ENCODE data around the gene SLC4A5.
"Not testable (repeated sequence)": the region's sequence is repeated elsewhere in the genome, so short reads cannot be mapped to it uniquely, and the experiment has no call there.

The SLC4A5 gene

DNA sequence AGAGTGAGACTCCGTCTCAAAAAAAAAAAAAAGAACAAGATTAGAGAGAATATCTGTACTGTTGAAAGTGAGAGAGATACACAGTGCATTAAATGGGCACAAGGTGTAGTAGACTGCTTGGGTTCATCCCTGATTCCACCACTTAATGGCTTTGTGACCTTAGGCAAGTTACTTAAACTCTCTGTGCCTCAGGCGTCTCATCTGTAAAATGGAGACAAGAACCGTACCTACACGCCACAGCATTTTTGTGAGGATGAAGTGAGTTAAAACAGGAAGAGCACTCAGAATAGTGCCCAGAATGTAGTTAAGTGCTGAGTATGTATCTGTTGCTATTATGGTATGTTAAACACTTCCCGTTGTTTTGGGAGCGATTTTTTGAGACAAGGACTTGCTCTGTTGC lies 80.5 kb downstream of the SLC4A5 start:
- DNase-seq, result no peak

DNA sequence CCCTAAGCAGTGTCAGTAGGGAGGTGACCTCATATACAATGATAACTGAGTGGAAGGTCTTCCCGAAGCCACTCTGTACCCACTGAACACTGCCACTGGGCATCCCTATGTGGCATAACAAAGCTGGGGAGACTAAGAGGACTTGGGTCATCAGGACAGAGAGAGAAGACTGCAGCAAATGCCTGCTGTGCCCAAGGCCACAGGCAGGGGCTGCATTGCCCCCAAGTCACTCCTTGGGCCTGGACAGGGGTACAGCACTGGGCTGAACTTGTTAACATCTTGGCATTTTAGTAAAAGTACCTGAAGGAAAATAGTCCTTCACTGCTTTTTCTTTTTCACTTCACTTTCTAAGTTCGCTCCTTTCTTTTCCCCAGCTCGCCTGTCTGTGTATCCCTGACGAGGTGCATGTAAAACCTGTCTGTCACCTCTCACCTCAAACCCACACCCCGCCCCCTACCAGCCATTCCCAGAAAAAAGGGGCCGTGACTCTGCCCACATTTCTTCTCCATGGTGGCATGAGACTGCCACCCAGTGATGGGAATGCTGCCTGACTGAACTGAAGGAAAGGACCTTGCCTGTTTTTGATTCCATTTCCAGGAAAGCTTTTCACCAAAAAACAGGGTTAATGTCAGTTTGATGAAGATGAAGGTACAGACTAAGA lies 81.9 kb downstream of the SLC4A5 start:
- no peak for DNase-seq

DNA sequence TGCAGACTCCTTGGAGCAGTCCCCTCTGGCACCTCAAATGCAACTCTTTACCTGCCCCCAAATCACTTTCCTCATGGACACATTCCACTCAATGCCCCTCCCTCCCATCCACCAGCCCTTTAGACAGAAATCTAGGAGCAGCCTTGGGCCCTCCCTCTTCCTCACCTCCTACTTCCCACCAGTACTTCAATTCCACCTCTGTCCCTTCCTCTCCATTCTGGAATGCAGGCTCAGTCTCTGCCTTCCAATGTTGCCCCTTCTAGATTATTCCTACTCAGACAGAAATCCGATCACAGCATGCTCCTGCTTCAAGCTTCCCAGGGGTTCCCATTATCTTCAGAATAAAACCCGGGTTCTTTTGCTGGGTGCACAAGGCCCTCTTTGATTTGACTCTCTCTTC lies 82.7 kb downstream of the SLC4A5 start:
- DNase-seq, result no peak

DNA sequence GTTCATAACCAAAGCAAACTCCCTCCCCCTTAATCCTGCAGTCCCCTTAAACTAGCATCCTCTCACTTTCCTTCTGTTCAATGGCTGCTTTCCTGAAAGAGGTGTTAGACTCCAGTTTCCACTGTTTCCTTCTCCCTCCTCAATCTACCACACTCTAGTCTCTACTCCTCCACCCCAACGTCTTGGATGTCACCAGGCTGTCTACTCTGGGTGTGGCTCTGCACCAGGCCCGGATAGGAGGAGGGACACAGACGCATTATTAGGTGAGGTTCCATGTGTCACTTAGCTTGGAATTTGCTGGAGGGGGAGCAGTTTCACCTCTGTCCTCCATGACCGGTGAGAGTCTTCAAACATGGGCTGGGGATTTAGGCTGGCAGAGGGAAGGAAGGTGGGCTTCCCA lies 83.5 kb downstream of the SLC4A5 start:
- DNase-seq, result no peak

DNA sequence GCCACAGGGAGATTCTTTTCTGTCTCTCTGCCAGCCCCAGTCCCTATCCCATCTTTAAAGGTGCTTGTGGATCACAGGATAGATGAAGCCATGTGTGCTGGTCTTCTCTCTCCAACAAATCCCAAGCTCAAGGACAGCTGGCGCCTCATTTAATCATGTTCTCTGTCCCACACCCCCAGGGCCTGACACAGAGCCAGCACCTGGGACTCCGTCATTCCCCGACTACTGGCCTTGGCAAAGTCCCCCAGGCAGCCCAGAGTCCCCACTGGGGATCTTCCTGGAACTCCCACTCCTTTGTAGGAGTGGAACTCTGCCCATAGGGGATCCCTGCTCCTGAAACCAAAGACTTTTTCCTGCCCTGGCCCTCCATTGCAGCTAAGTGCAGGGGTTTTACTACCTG lies 84.0 kb downstream of the SLC4A5 start:
- no peak for DNase-seq

DNA sequence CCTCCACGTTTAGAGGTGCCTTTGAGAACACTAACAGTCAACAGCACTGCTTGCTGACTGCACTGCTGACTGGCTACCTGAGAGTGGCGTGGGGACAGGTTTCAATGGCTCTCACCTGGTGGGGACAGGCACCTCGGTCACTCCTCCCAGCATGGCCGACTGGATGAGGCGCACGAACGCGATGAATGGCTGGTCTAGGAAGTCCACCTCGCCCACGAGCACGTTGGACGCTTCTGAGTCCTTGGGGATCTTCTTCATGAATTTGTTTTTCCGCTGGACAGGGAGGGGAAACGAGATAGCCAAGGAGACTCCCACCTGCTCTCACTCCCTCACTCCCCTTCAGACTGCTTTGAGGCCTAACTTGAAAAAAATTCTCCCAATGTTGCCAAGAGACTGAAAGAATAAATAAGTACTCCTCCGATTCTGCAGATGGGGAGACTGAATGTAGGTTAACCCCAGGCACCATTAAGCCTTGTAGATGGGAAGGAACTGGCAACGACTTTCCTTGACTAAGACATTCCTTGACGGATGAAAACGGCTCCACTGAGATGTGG lies 87.5 kb downstream of the SLC4A5 start:
- DNase-seq, result no peak

DNA sequence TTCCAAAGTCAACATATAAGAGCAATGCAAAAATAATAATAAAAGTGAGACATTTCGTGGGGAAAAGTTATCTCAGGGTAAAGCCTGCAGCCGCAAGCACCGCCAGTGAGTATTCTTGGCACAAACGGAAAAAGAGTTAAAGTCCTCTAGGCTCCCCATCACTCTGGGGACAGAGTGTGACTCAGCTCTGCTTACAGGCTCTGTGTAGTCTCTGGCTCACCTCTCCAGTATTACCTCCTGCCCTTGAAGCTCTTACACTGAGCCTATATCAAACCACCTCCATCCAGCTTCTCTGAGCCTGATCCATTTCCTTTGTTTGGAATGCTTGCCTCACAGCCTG lies 89.3 kb downstream of the SLC4A5 start:
- DNase-seq, result no peak

DNA sequence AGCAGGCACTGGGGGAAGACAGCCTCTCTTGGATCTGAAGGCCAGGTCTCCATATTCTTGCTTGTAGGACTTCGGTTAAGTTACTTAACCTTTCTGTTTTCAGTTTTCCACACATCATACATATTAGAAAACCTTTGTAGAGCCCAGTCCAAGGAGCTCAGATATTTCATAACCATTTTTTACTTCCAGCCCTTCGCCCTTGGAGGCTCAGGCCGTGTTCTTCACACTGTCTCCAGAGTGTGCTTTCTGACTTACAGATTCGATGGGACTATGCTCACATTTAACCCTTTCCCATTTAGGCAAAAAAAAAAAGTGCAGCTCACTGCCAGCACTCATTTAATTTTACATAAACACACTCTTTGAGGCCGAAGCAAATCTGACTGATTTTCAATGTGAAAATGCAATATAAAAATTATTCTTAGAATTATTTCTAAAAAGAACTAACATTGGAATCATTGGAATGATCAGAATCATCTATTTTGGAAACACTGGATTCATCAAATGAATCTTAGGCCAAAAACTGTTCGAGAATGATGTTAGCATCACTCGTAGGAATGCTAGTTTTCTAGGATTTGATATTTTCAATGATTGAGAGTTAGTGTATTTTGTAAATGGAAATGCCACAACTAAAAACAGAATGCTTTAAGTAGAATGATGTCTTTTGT lies 89.8 kb downstream of the SLC4A5 start:
- DNase-seq, result no peak

DNA sequence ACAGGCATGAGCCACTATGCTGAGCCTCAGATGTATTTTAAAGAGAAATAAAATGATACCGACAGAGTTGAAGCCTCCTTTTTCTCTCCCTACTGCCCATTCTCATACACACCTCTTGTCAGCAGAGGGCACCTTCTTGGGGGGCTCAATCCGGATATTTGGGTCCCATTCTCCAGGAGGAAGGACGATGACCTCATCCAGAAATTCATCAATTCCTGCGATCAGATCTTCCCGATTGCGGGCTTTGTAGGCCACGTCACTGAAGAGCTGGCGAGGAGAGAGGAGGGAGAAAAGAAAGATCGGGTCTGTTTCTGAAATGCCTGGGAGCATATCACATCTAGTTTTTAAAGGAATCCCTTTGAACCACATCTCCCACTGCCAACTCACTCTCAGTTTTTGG lies 90.4 kb downstream of the SLC4A5 start:
- no peak for DNase-seq

DNA sequence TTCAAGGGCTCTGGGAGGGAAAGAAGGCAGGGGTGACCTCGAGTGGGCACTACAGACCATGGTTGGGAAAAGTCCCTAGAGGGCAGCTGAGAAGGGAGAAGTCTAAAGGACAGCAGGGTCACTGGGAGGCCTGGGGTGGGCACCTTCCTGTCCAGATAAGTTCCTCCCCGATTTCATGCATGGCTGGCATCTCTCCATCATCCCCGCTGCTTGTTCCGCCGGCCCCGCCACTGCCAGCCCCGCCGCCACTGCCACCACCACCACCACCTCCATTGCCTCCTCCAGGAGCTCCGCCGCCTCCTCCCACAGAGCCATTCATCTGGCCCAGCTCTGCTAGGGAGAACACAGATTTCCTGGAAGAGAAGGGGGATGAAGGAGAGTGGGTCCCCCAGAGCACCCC lies 91.2 kb downstream of the SLC4A5 start:
- DNase-seq, result no peak

DNA sequence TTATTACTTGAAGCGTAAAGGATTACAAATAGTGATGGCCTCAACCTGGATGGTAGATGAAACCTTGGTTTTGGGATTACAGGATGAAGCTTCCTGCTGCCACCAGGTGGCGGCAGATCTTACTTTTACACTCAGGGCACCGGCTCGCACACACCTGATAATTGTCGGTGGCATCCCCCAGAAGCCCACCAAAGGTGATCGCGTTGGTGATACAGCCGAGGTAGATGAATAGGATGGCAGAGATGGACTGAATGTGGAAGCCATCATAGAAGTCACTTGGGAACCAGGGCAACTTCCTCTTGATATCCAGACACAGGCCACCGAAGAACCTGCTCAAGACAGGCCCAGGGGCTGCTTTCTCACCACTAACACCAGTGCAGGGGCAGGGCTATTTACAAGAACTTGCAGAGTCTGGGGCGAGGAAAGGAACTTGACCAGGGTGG lies 93.0 kb downstream of the SLC4A5 start:
- DNase-seq, result peak; percentile 60

DNA sequence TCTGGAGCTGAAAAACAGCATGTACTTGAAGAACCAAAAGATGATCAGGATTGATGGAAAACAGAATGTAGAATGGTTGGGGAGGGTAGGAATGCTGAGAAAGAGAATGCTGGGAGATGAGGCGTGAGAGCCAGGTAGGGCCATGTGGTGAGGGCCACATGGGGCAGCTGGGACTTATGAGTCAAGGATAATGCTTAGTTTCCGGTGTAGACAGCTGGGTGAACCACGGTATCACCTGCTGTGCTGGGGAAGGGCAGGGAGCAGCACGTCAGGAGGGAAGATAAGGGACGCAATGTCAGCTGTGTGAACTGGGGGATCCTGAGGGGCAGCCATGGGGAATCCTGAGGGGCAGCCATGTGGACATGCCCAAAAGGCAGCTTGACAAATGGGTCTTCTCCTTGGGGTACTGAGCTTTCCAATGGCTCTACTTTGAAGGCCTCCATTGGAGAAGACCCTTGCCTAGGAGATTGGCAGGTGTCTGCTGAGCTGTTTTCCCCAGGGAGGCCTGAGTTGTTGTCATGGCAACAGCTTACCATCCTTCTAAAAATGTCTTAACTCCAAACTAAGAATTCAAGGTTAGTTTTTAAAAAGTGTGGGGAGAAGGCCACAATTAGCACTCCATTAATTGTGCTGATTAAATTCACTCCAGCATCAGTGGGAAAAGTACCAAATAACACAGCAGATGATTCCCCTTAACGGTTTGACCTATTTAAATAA lies 93.7 kb downstream of the SLC4A5 start:
- no peak for DNase-seq

DNA sequence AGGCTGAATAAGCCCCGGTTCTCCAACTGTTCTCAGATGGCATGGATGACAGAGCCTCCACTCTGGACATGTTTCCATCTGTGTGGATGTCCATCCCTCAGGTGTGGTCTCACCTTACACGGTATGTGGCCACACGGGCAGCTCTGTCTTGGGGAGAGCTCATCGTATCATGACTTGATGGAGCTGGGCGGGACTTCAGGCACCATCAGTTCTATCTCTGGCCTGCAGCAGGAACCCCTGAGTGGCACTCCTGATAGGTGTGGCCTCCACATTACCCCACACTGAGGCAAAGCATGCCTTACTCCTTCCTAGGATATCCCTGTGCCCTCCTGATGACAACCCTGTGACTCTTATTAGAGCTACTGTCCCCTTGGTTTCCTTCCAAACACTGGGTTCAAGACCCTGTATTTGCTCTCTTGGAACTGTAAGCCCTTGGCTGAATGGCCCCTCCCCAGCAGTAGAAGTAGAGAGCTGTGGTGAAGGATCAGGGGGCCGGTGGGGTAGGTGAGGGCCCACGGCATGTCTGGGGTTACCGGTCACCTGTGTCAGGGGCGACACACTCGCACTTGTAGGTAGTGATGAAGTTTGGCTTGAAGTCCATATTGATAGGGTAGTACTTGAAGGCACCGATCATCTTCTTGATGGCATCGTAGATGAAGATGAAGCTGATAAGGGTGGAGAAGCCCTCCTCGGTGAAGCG lies 96.6 kb downstream of the SLC4A5 start:
- no peak for DNase-seq

DNA sequence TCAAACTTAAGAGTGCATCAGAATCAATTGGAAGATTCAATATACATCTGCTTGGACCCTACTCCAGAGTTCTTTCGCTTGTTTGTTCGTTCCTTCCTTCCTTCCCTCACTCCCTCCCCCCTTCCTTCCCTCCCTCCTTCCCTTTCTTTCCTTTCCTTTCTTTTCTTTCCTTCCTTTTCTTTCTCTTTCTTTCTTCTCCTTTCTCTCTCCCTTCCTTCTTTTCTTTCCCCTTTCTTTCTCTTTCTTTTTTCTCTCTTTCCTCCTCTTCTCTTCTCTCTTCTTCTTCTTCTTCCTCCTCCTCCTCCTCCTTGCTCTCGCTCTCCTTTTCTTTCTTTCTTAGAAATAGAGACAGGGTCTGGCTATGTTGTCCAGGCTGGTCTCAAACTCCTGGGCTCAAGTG lies 98.9 kb downstream of the SLC4A5 start:
- DNase-seq, result no peak

DNA sequence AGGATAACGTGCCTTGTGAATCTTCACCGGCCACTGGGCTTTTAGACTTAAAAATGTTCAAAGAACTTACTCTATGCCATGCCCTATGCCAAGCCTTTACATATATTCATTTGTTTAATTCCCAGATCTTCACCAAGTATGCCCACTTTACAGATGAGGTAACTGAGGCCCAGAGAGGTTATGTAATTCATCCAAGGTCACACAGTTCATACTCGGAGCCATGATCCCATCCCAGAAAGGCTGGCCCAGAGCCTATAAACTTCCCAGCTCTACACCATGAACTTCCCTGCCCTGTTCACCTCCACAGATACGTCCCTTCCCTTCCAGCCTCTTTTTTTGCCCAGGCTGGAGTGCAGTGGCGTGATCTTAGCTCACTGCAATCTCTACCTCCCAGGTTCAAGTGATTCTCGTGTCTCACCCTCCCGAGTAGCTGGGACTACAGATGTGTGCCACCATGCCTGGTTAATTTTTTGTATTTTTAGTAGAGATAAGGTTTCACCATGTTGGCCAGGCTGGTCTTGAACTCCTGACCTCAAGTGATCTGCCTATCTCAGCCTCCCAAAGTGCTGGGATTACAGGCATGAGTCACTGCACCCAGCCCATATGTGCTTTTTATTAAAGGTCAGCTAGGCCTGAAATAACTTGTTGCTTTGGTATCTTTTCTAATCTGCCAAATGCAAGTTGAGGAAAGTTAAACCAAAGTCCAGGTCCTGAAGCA lies 100.7 kb downstream of the SLC4A5 start:
- DNase-seq, result no peak

DNA sequence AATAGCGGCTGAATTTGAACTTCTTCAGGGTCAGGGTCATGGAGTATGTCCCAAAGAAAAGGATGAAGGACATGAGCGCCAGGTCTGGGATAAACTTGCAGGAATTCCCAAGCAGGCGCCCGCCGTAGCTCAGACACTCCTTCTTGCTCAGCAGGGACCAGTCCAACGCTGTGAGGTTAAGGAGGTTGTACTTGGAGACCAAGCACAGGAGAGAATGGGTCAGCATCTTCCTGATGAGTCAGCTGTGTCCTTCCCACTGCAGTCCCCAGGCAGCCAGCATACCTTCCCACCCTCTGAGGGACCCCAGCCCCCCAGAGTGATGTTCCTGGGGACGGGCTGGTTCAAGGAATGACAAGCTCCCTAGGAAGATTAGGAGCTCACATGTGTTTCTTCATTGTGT lies 103.9 kb downstream of the SLC4A5 start:
- DNase-seq, result no peak

DNA sequence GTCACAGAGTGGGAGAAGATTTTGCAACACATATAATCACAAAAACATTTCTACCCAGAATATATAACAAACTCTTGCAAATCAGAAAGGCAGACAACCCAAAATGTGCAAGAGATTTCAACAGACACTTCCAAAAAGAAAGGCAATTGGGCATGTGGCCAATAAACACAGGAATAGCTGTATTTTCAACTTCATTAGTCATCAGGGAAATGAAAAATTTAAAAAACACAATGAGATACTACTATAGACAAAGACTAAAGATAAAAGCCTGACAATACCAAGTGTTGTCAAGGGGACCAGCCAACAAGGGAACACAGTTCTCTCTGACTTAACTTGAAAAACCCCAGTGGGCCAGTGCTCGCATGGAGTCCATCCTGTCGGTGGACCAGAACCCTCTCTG lies 104.3 kb downstream of the SLC4A5 start:
- DNase-seq, result no peak

DNA sequence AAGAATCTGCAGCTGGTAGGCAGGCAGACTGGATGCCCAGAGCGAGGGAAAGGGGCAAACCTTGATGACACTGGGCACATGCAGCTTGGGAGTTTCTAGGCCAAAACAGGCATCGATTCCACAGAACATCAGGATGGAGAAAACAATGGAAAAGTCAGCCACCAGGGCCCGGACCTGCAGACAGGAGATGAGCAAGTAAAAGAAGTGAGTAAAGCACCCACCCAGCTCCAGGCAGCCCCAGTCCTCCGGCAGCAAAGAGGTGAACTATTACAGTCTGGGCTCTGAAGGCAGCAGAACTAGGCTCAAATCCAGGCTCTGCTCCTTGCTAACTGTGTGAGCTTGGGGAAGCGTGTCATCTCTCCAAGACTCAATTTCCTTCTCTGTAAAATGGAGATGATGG lies 108.2 kb downstream of the SLC4A5 start:
- DNase-seq, result no peak

DNA sequence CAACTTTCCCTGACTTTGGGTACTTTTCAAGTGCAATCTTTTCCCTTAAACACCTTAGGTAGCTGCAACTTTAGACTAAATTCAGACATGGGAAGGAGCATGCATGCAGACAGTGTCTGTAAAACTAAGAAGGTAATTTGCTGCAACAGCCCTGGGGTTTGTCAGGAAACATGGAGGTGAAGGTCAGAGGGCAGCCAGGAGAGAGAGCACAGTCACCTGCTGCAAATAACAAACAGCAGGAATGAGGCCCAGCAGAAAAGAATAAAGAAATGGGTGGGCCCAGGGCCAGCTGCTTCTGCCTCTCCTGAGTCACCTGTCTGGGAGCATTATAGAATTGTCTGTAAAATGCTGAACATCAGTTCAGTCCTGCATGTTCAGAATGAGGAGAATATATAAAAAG lies 109.6 kb downstream of the SLC4A5 start:
- DNase-seq, result no peak

DNA sequence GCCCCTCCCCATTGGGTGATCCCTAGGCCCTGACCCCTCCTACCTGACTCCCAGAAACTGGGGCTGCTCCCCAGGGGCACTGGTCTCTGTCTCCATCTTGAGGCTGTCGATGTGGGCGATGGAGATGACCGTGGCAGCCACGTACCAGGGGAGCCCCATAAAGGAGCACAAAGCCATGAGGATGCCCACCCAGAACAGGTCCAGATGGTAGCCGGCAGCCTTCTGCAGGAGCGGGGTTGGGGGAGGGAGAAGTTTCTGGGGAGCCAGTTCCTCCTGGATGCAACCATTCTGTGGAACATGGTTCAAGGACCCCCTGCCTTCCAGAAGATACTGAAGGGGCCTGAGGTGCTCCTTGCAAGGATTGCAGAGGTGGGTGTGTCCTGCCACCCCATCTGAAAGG lies 110.8 kb downstream of the SLC4A5 start:
- DNase-seq, result no peak

DNA sequence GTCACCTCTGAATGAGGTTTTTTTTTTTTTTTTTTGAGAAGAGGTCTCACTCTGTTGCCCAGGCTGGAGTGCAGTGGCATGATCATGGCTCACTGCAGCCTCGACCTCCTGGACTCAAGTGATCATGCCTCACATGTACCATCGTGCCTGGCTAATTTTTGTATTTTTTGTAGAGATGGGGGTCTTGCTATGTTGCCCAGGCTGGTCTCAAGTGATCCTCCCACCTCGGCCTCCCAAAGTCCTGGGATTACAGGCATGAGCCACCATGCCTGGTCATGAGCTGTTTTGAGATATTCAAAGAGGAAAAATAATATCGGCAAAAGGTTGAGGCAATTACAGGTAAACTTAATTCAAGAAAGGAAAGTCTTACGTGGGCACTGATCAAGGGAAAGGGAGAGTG lies 113.4 kb downstream of the SLC4A5 start:
- not testable (repeated sequence) for DNase-seq

DNA sequence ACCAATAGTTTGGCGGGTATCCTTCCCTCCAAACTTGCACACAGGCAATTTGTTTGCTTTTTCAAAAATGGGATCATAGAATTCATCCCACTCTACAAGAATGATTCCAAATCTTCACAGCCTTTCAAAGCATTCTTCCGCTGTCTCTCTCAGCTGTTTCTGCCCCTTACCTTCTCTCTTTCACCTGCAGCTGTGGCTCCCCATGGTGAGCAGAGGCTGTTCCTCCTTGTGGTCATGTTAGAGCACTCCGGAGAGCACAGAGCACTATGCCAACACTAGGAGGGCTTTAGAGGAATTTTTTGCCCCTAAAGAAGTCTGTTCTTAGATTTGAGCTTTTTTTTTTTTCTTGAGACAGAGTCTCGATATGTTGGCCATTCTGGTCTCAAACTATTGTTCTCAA lies 114.4 kb downstream of the SLC4A5 start:
- DNase-seq, result no peak

DNA sequence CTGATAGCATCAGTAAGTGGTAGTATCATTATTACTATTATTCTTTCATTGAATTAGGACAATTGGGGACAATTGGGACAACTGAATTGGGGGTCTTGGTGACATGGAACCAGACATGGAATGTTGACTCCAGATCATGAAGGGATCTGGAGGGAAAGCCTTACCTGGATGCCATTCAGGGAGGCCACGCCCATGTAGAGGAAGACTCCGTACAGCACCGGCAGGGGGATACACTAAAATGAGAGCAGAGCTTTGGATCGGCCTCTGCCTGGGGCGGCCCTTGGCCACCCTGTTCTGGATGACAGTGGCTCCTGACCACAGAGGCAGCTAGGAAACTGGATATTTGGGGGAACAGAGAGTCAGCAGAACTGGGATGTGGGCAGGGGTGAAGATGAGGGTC lies 115.6 kb downstream of the SLC4A5 start:
- no peak for DNase-seq
